ENCODE data around the gene PLXDC2. TPM values are rescaled to one million over a fixed set of nuclear protein-coding genes. Genes with fewer than 3 reads are reported as not detected.

PLXDC2 gene
- total RNA-seq, 1 experiment from 2014 or later = 38.7 TPM

DNA sequence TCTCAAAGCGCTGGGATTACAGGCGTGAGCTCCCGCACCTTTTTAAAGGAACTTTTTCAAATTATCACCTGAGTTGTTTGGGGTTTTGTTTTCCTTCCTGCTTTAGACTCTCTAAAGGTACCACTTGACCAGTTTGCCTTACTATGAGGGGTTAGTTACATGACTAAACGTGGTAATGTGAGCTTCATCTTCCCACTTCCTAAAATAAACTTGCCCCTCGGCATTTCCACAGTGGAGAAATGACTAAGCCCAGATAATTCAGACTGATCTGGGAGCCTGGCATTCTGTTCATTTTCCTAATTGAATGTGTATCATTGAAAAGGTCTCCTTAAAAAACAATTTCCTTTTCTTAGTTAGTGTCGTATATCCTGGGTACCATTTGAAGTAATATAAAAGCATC is 163.4 kb downstream of the PLXDC2 start:
- peaks cover 3% of the 10 kb centered on the region; the same call in 1 of the 2 replicates for H3K79me2 ChIP-seq (ENCODE audit: insufficient read depth, low read length)
- no peak overlapping the region for H2AK5ac ChIP-seq (ENCODE audit: insufficient read length, low read length)
- H3K14ac ChIP-seq (ENCODE audit: insufficient read depth, low read length) = no peak overlapping the region
- H3K4ac ChIP-seq (ENCODE audit: low read depth, low read length) = no peak overlapping the region
- H4K8ac ChIP-seq (replicated peaks; ENCODE audit: insufficient read length, low read depth, low read length) = no peak overlapping the region
- no peak overlapping the region for H3K27ac ChIP-seq (ENCODE audit: insufficient read length, low read depth, low read length)
- H3K4me2 ChIP-seq (ENCODE audit: insufficient read depth, insufficient read length, low read length) = no peak overlapping the region
- H2BK15ac ChIP-seq (ENCODE audit: low read depth, low read length) = no peak overlapping the region
- Mint-ChIP-seq H3K9me3 (peaks cover 4 to 6% of the 10 kb centered on the region in 2 experiments; a peak in 2 of 5 replicates), H3K27ac (peak overlapping the region in 1 of 3 experiments; percentile 42; a peak in 3 of 7 replicates), H3K36me3 (ENCODE audit: insufficient read depth in 1 of 3, low read depth in 3 of 3) (peaks cover 3 to 22% (median 7%) of the 10 kb centered on the region in 3 experiments; a peak in 4 of 7 replicates), H3K27me3 (ENCODE audit: low read depth) (no peaks in the 10 kb centered on the region), H3K4me3 (no peak overlapping the region), H3K4me1 (peaks cover 52 to 59% of the 10 kb centered on the region in 2 experiments)
- H2BK12ac ChIP-seq (ENCODE audit: insufficient read length, low read depth, low read length) = no peak overlapping the region
- no peak overlapping the region for H3K18ac ChIP-seq (ENCODE audit: insufficient read length, low read depth, low read length)
- H3T11ph ChIP-seq (ENCODE audit: low read length) = no peak overlapping the region
- no peaks in the 10 kb centered on the region for H3K79me1 ChIP-seq (ENCODE audit: insufficient read depth, low read depth, low read length, poor library complexity, severe bottlenecking)
- H4K20me1 ChIP-seq (ENCODE audit: control insufficient read depth, insufficient read depth, insufficient read length) = no peaks in the 10 kb centered on the region
- no peak overlapping the region for H2BK20ac ChIP-seq (ENCODE audit: low read depth, low read length, poor library complexity, severe bottlenecking)
- TF ChIP-seq, protein P1, sequence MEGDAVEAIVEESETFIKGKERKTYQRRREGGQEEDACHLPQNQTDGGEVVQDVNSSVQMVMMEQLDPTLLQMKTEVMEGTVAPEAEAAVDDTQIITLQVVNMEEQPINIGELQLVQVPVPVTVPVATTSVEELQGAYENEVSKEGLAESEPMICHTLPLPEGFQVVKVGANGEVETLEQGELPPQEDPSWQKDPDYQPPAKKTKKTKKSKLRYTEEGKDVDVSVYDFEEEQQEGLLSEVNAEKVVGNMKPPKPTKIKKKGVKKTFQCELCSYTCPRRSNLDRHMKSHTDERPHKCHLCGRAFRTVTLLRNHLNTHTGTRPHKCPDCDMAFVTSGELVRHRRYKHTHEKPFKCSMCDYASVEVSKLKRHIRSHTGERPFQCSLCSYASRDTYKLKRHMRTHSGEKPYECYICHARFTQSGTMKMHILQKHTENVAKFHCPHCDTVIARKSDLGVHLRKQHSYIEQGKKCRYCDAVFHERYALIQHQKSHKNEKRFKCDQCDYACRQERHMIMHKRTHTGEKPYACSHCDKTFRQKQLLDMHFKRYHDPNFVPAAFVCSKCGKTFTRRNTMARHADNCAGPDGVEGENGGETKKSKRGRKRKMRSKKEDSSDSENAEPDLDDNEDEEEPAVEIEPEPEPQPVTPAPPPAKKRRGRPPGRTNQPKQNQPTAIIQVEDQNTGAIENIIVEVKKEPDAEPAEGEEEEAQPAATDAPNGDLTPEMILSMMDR (conservative IDR thresholded peaks at IDR 0.05) = no peak
- H2AFZ ChIP-seq (ENCODE audit: low read length) = no peak overlapping the region
- H3K27me3 ChIP-seq (ENCODE audit: insufficient read depth, low read length) = no peaks in the 10 kb centered on the region
- H4K5ac ChIP-seq (ENCODE audit: insufficient read length, low read depth, low read length) = no peak overlapping the region
- H3K56ac ChIP-seq (ENCODE audit: insufficient read length, low read depth, low read length) = no peak overlapping the region
- no peak overlapping the region for H2BK5ac ChIP-seq (ENCODE audit: insufficient read length, low read length)
- no peak overlapping the region for H3K9ac ChIP-seq (ENCODE audit: extremely low read depth, insufficient read length, low read length)
- H3K9me3 ChIP-seq (ENCODE audit: control insufficient read depth, low read depth, low read length) = no peaks in the 10 kb centered on the region
- H2BK120ac ChIP-seq (ENCODE audit: low read depth, low read length, poor library complexity, severe bottlenecking) = no peak overlapping the region
- no CpG with 5 or more reads among the region's 6 CpGs for WGBS (ENCODE audit: extremely low coverage, insufficient read length, low lambda C conversion rate)
- H3K23me2 ChIP-seq (ENCODE audit: insufficient read length, low read depth, low read length, poor library complexity, severe bottlenecking) = no peaks in the 10 kb centered on the region
- no peak overlapping the region for H3K23ac ChIP-seq (ENCODE audit: insufficient read length, low read depth, low read length)
- DNase-seq = no peak
- no peak overlapping the region for H4K91ac ChIP-seq (ENCODE audit: insufficient read length, low read depth, low read length)
- peaks cover 9% of the 10 kb centered on the region; the same call in 1 of the 2 replicates for H3K4me1 ChIP-seq (ENCODE audit: insufficient read depth, low read length)

Data from H9 (cell line).